ENCODE data around the gene NFYA.

The NFYA gene

GRCh38 chr6:41072836-41073202 lies at the start of gene NFYA:
Gene NFYA, plus strand, starts transcription at chr6:41072974. Its CDS starts 6,116 bp downstream, at chr6:41079090.
- ATAC-seq (ENCODE audit: insufficient read depth, low read depth), result peak; percentile 74
- TF ChIP-seq EZH2 (IDR thresholded peaks at IDR 0.05; ENCODE audit: borderline replicate concordance, low read depth, low read length, severe bottlenecking) (no peak), CTCF (IDR thresholded peaks at IDR 0.05; ENCODE audit: borderline replicate concordance, extremely low read depth, low read length, poor library complexity, severe bottlenecking) (no peak)
- peak within 1 kb of the TSS; percentile 78 for H2AFZ ChIP-seq (ENCODE audit: low read depth, low read length)
- H3K27me3 ChIP-seq (ENCODE audit: insufficient read depth, low read length, poor library complexity), result no peaks in the 10 kb centered on the region
- H3K9ac ChIP-seq (ENCODE audit: low read depth, low read length), result peak within 1 kb of the TSS; percentile 100
- H3K4me1 ChIP-seq (ENCODE audit: insufficient read depth, low read length), result peaks cover 49% of the 10 kb centered on the region
- peaks cover 32% of the 10 kb centered on the region for H4K20me1 ChIP-seq (ENCODE audit: insufficient read depth, low read length)
- H3K36me3 ChIP-seq (ENCODE audit: insufficient read depth, low read length), result peaks cover 59% of the 10 kb centered on the region
- no peaks in the 10 kb centered on the region for H3K9me3 ChIP-seq (ENCODE audit: insufficient read depth, low read length, severe bottlenecking)
- peaks cover 61% of the 10 kb centered on the region for H3K79me2 ChIP-seq (ENCODE audit: insufficient read depth, low read length)
- H3K4me3 ChIP-seq (ENCODE audit: low read depth in 1 of 2, low read length in 2 of 2), result peak within 1 kb of the TSS; percentile 69 to 91
- H3K4me2 ChIP-seq (ENCODE audit: insufficient read depth, low read length), result peak within 1 kb of the TSS; percentile 90
- DNase-seq, result peak; percentile 100
- peak within 1 kb of the TSS; percentile 89 for H3K27ac ChIP-seq (ENCODE audit: low read length)

GRCh38 chr6:41023114-41023513 lies 49.7 kb upstream of the NFYA start:
- Histone ChIP-seq H3K9ac (ENCODE audit: low read depth, low read length) (no peak overlapping the region), H3K36me3 (ENCODE audit: insufficient read depth, low read length) (peaks cover 6% of the 10 kb centered on the region; the same call in 1 of the 2 replicates), H3K9me3 (ENCODE audit: insufficient read depth, low read length, severe bottlenecking) (no peaks in the 10 kb centered on the region), H3K4me1 (ENCODE audit: insufficient read depth, low read length) (peaks cover 18% of the 10 kb centered on the region), H2AFZ (ENCODE audit: low read depth, low read length) (no peak overlapping the region), H4K20me1 (ENCODE audit: insufficient read depth, low read length) (no peaks in the 10 kb centered on the region), H3K27ac (ENCODE audit: low read length) (no peak overlapping the region), H3K4me2 (ENCODE audit: insufficient read depth, low read length) (no peak overlapping the region), H3K27me3 (ENCODE audit: insufficient read depth, low read length, poor library complexity) (no peaks in the 10 kb centered on the region), H3K79me2 (ENCODE audit: insufficient read depth, low read length) (peaks cover 14% of the 10 kb centered on the region), H3K4me3 (ENCODE audit: low read depth in 1 of 2, low read length in 2 of 2) (no peak overlapping the region)
- ATAC-seq (ENCODE audit: insufficient read depth, low read depth) (no peak), DNase-seq (no peak)
- TF ChIP-seq CTCF (IDR thresholded peaks at IDR 0.05; ENCODE audit: borderline replicate concordance, extremely low read depth, low read length, poor library complexity, severe bottlenecking) (no peak), EZH2 (IDR thresholded peaks at IDR 0.05; ENCODE audit: borderline replicate concordance, low read depth, low read length, severe bottlenecking) (no peak)

- Histone ChIP-seq H3K79me2 (ENCODE audit: insufficient read depth, low read length) (peaks cover 22% of the 10 kb centered on the region), H3K4me3 (ENCODE audit: low read depth in 1 of 2, low read length in 2 of 2) (peak overlapping the region in 1 of 2 experiments; percentile 65; a peak in 2 of 4 replicates), H3K36me3 (ENCODE audit: insufficient read depth, low read length) (peaks cover 6% of the 10 kb centered on the region; the same call in 1 of the 2 replicates), H3K4me1 (ENCODE audit: insufficient read depth, low read length) (peaks cover 39% of the 10 kb centered on the region), H3K27me3 (ENCODE audit: insufficient read depth, low read length, poor library complexity) (no peaks in the 10 kb centered on the region), H3K4me2 (ENCODE audit: insufficient read depth, low read length) (peak overlapping the region; percentile 74), H3K9me3 (ENCODE audit: insufficient read depth, low read length, severe bottlenecking) (no peaks in the 10 kb centered on the region), H4K20me1 (ENCODE audit: insufficient read depth, low read length) (no peaks in the 10 kb centered on the region), H2AFZ (ENCODE audit: low read depth, low read length) (no peak overlapping the region), H3K9ac (ENCODE audit: low read depth, low read length) (peak overlapping the region; percentile 98), H3K27ac (ENCODE audit: low read length) (peak overlapping the region; percentile 98)
- TF ChIP-seq CTCF (IDR thresholded peaks at IDR 0.05; ENCODE audit: borderline replicate concordance, extremely low read depth, low read length, poor library complexity, severe bottlenecking) (no peak), EZH2 (IDR thresholded peaks at IDR 0.05; ENCODE audit: borderline replicate concordance, low read depth, low read length, severe bottlenecking) (no peak)
- no peak for ATAC-seq (ENCODE audit: insufficient read depth, low read depth)
- DNase-seq, result no peak
These were observed 46.7 kb upstream of the NFYA start for GRCh38 chr6:41025966-41026530.
